Ectodermal cell (in vitro differentiated cells): ENCODE measurements around the gene GH1.

Experiments used
- H3K27ac ChIP-seq: 2 replicates; pipeline ENCODE4 v1.7.0; 2013; ENCODE audit warnings: mild to moderate bottlenecking, low read depth, low read length; ENCODE audit not compliant: insufficient read depth, poor library complexity, severe bottlenecking
- H3K27me3 ChIP-seq: 2 replicates; pipeline ENCODE4 v1.7.0; 2013; ENCODE audit warnings: mild to moderate bottlenecking, low read length; ENCODE audit not compliant: insufficient read depth, control insufficient read depth, poor library complexity, severe bottlenecking
- H3K36me3 ChIP-seq: one replicate; pipeline ENCODE4 v1.7.0; 2013; ENCODE audit warnings: low read length; ENCODE audit not compliant: control insufficient read depth, insufficient read depth
- H3K4me1 ChIP-seq: one replicate; pipeline ENCODE4 v1.7.0; 2013; ENCODE audit warnings: low read length; ENCODE audit not compliant: control insufficient read depth, insufficient read depth
- H3K4me3 ChIP-seq: 2 replicates; pipeline ENCODE4 v1.7.0; 2013; ENCODE audit warnings: low read depth, low read length, control low read depth; ENCODE audit not compliant: insufficient read depth
- H3K9me3 ChIP-seq: 2 replicates; pipeline ENCODE4 v1.7.0; 2013; ENCODE audit warnings: mild to moderate bottlenecking, low read length, moderate library complexity; ENCODE audit not compliant: control insufficient read depth
- WGBS, 2 experiments: methylation state at CpG; one replicate each; pipeline ENCODE4 v1.1.7; 2013; ENCODE audit warnings: missing lambda C conversion rate in 2 of 2; 5-methylcytosine and 5-hydroxymethylcytosine counted together

Gene GH1

DNA sequence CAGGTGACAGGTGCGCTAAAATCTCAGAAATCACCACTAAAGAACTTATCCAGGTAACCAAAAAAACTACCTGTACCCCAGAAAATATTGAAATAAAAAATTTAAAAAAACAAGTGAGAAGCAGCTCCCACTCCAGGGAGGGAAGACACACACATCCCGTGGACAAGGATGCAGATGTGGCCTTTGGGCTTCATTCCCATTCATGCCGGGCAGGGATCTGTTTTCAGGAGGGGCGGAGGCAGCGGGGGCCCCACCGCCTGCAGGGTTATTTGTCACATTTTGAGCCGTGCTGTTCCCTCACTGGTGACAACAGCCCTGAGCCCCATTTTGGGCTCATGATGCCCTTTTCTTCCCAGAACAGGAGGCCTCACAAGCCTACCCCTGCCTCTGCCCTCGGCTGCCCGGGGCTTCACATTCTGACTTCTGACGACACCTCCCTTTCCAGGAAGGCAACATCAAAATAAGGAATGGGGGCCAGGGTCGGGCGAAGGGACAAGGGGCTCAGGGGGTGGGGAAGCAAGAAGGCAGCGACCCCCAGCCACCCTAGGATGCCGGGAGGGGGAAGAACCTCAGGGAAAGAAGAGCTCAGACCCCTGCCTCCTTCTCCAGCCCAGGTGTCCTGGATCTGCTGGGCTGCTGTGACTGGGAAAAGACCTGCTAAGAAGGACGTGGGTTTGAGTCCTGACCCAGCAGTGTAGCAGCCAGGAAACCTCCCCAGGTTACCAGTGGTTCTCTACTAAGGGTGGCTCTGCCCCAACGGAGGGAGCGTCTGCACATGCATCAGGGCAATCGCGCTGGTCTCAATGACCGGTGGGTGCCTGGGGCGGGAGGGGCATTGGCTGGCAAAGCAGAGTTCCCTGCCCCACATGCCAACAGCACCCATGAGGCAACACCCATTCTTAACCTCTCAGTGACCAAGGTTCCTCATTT, 15.8 kb upstream of the GH1 start:
- Histone ChIP-seq H3K4me1 (peaks cover 15% of the 10 kb centered on the region), H3K4me3 (no peak overlapping the region), H3K27ac (no peak overlapping the region), H3K36me3 (no peaks in the 10 kb centered on the region), H3K9me3 (no peaks in the 10 kb centered on the region), H3K27me3 (no peaks in the 10 kb centered on the region)
- WGBS, 2 experiments, result 91% methylated on average over 20 to 21 of the region's 21 CpGs

- no peaks in the 10 kb centered on the region for H3K9me3 ChIP-seq
- H3K4me3 ChIP-seq, result no peak overlapping the region
- no peak overlapping the region for H3K27ac ChIP-seq
- 96 to 97% methylated on average over 8 of the region's 8 CpGs for WGBS, 2 experiments
- no peaks in the 10 kb centered on the region for H3K36me3 ChIP-seq
- H3K27me3 ChIP-seq, result no peaks in the 10 kb centered on the region
- H3K4me1 ChIP-seq, result peaks cover 14% of the 10 kb centered on the region
Measured at GRCh38 chr17:63933598-63933997, 15.0 kb upstream of the GH1 start.

- Histone ChIP-seq H3K4me1 (peaks cover 5% of the 10 kb centered on the region), H3K27me3 (no peaks in the 10 kb centered on the region), H3K27ac (no peak overlapping the region), H3K36me3 (no peaks in the 10 kb centered on the region), H3K9me3 (no peaks in the 10 kb centered on the region), H3K4me3 (no peak overlapping the region)
- 95% methylated on average over 4 of the region's 4 CpGs for WGBS, 2 experiments
Measured at GRCh38 chr17:63932721-63933120, 14.1 kb upstream of the GH1 start.

GRCh38 chr17:63931981-63932561, 13.4 kb upstream of the GH1 start, which contains the start of gene CD79B:
Gene CD79B, minus strand, starts transcription at chr17:63932331. Its CDS starts 70 bp downstream, at chr17:63932261.
- H3K27ac ChIP-seq, result no peak within 1 kb of the TSS
- H3K4me3 ChIP-seq, result no peak within 1 kb of the TSS
- H3K9me3 ChIP-seq, result no peaks in the 10 kb centered on the region
- H3K36me3 ChIP-seq, result no peaks in the 10 kb centered on the region
- H3K27me3 ChIP-seq, result no peaks in the 10 kb centered on the region
- WGBS, 2 experiments, result 74 to 77% methylated on average over 19 of the region's 19 CpGs
- peaks cover 3% of the 10 kb centered on the region for H3K4me1 ChIP-seq

- 72 to 78% methylated on average over 16 of the region's 16 CpGs for whole genome bisulfite sequencing, 2 experiments
Measured at GRCh38 chr17:63930951-63931575, 12.4 kb upstream of the GH1 start.

DNA sequence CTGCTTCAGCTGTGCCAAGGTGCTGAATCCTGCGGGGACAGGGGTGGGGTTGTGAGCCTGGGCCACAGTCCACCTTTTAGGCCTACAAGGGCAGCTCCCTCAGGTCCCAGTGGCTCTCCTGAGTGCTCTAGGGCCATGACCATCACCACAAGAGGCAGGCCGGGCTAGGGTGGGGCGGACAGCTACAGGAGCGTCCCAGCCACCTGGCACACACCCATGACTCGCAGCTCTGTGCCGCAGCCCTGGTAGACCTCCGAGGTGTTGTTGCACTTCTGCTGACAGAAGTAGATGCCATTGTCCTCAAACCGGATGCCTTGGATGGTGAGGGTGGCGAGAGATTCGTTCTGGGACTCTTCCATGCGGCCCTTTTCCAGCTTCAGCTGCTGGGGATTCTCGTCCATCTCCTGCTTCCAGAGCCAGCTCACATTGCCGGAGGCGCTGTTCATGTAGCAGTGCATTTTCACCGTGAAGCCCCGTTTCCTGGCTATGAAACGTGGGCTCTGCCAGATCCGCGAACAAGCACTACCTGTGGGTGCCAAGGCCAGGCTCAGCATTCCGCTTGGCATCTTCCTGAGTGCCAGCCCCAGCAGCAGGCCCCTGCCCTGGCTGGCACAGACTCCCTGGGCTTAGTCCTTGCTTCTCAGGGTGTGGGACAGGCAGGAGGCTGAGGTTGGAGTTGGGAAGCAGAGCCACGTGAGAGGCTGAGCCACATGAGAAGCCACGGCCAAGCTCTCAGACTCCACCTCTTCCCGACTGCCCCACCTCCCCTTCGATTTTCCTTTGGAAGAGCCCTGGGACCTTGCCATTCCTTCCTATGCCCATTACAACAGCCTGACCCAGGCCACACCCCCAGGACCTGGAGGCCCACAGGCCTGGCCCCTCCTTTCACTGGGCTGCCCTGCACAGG, 11.5 kb upstream of the GH1 start:
- H3K36me3 ChIP-seq, result no peaks in the 10 kb centered on the region
- no peak overlapping the region for H3K4me3 ChIP-seq
- no peaks in the 10 kb centered on the region for H3K9me3 ChIP-seq
- H3K27ac ChIP-seq, result no peak overlapping the region
- H3K4me1 ChIP-seq, result peaks cover 3% of the 10 kb centered on the region
- WGBS, 2 experiments, result 93 to 94% methylated on average over 24 of the region's 24 CpGs
- H3K27me3 ChIP-seq, result no peaks in the 10 kb centered on the region

More at GRCh38 chr17:63930951-63931575, 12.4 kb upstream of the GH1 start:
- Histone ChIP-seq H3K27ac (no peak overlapping the region), H3K27me3 (no peaks in the 10 kb centered on the region), H3K36me3 (no peaks in the 10 kb centered on the region), H3K9me3 (no peaks in the 10 kb centered on the region), H3K4me3 (no peak overlapping the region), H3K4me1 (peaks cover 3% of the 10 kb centered on the region)

DNA sequence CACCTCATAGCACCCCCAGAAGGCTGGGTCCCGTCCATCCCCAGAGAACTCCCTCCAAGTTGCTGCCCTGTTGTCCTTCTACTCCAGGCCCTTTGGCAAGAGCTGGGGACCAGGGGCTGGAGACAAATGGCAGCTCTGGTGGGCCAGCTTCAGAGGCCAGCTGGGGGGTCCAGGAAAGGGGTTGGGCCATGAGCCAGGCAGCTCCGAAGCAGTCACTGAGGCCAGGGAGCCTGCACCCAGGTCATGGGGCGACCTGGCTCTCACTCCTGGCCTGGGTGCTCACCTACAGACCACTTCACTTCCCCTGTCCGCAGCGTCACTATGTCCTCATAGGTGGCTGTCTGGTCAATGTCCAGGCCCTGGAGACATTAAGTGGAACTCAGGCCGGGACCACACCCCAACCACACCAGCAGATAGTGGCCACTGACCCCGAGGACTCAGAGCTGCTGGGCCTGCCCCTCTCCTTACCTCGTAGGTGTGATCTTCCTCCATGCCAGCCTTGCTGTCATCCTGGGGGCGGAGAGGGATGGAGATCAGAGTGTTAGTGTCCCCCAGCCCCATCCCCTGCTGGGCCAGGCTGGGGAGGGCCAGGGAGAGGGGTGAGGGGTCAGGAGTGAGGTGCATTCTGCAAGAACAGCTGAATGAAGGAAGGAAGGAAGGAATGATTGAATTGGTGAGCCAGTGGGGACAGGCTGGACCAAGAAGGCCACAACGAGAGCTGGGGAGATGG, 10.5 kb upstream of the GH1 start:
- no peak overlapping the region for H3K4me3 ChIP-seq
- no peak overlapping the region for H3K27ac ChIP-seq
- WGBS, 2 experiments, result 93 to 95% methylated on average over 10 of the region's 10 CpGs
- H3K27me3 ChIP-seq, result no peaks in the 10 kb centered on the region
- H3K36me3 ChIP-seq, result no peaks in the 10 kb centered on the region
- H3K9me3 ChIP-seq, result no peaks in the 10 kb centered on the region
- peaks cover 3% of the 10 kb centered on the region for H3K4me1 ChIP-seq

DNA sequence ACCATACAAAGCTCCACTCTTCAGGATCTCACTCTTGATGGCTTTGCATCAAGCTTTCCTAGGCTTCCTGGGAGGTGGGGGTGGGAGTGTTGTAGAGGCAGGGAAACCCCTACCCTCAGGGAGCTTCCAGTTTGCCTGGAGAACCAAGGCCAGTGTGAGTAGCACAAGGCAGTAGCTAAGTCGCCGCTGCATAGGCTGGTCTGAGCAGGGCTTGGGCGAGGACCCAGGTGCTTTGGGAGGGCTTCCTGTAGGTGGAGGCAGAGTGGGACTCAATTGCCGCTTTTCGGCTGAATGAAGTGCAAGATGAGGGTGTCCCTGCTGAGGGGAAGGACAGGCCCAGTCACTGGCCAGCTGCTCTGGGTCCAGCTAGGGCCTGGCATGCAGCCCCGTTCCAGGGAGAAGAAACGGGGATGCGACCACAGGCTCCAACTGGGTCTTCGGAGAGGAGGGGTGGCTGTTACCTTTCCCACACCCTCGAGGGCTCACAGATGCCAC, 9.6 kb upstream of the GH1 start:
- Histone ChIP-seq H3K4me3 (no peak overlapping the region), H3K36me3 (no peaks in the 10 kb centered on the region), H3K4me1 (peaks cover 3% of the 10 kb centered on the region), H3K27ac (no peak overlapping the region), H3K9me3 (no peaks in the 10 kb centered on the region), H3K27me3 (no peaks in the 10 kb centered on the region)
- WGBS, 2 experiments, result 81 to 83% methylated on average over 10 of the region's 10 CpGs

DNA sequence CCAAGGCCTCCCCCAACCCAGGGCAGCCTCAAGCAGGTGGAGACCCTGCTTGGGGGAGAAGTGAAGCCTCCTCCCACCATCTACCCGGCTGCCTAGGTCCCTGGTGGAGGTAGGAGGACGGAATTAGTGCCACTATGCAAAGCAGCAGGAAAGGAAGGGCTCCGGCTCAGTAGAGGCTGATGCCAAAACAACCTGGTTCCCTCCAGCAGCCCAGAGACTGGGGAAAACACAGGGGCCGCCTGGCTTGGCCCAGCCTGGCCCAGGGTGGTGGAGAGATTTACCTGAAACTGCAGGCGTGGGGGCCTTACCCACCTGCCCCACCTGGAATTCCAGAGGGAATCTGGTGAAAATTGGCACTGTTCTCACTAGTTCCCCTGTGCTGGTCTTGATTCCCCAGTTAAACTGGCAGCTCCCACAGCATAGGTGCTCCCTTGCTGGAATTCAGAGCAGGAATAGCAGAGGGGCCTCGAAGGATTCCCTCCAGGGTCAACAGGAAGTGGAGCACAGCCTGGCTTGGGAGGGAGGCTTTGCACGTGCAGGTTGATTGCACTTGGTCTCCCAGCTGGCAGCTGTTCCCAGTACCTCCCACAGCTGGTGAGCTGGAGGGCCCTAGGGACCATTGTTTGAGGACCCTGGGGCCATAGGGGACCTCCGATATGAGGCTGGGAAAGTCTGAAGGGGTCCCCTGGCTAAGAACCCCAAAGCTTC, 9.0 kb upstream of the GH1 start:
- Histone ChIP-seq H3K9me3 (no peaks in the 10 kb centered on the region), H3K4me1 (peaks cover 3% of the 10 kb centered on the region), H3K4me3 (no peak overlapping the region), H3K27ac (no peak overlapping the region), H3K27me3 (no peaks in the 10 kb centered on the region), H3K36me3 (no peaks in the 10 kb centered on the region)
- 75 to 82% methylated on average over 8 of the region's 8 CpGs for whole genome bisulfite sequencing, 2 experiments
